ENCODE data around the gene GREB1.
A peak's percentile ranks its signal among the peaks of the same experiment; 100 is the strongest.

The GREB1 gene

DNA sequence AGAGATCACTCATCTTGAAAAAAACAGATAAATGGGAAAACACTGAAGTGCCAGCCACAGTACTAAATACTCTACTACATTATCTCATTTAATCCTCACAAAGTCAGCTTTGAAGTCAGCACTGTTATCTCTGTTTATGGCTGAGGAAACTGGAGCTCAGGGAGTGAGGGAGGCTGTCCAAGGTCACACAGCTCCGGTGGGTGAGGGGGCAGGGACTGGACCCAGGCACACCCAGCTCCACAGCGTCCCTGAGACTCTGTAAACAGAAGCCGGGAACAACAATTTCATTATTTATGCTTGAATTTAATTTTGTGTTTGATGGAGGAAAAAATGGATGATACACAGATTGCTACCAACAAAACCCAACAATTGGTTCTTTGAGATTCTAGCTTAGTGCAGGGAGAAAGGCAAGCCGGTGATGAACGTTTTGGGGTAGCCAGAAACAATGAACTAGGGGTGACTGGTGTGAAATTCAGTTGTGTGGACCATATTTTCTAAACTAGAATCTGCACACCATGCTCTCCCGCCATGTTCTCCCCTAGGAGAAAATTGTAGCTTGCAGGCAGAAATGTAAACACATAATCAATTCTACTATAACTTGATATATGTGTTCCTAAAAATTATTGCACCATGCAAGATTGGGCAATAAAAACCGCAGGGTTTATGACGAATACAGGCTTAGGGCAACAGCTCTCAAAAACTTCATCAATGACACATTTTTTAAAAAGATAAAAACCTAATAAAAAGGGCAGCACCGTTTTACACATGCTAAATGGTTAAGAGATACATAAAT lies at the start of gene GREB1:
TSS of gene GREB1 (plus strand) at position 768 of the 793 bp plus-strand sequence. CDS start 22,570 bp downstream, outside the sequence.
- Histone ChIP-seq H3K4me3 (ENCODE audit: low read depth, low read length) (no peak within 1 kb of the TSS), H3K4me1 (ENCODE audit: control insufficient read depth, insufficient read depth, low read length) (peaks cover 9% of the 10 kb centered on the region; the same call in 1 of the 2 replicates), H3K27ac (ENCODE audit: extremely low read depth, low read depth, low read length) (no peak within 1 kb of the TSS), H3K9me3 (ENCODE audit: control insufficient read depth, insufficient read depth, low read depth, low read length) (no peaks in the 10 kb centered on the region), H3K36me3 (ENCODE audit: control insufficient read depth in 2 of 2, insufficient read depth in 1 of 2, low read length in 2 of 2) (no peaks in the 10 kb centered on the region)
- POLR2A ChIA-PET = no interaction called here
- CTCF ChIA-PET = interaction anchor here (1.1 to 2.3 kb wide), 10 partner anchors 10 to 149 kb away, joined by 3 to 17 read pairs (median 4); no protein-coding TSS in a partner anchor
- no peak for TF ChIP-seq ZFP69B (tag by site-specific recombination; IDR thresholded peaks at IDR 0.05)
- no peak for TF ChIP-seq ZNF501 (tag by site-specific recombination; IDR thresholded peaks at IDR 0.05)
- TF ChIP-seq, protein P1, sequence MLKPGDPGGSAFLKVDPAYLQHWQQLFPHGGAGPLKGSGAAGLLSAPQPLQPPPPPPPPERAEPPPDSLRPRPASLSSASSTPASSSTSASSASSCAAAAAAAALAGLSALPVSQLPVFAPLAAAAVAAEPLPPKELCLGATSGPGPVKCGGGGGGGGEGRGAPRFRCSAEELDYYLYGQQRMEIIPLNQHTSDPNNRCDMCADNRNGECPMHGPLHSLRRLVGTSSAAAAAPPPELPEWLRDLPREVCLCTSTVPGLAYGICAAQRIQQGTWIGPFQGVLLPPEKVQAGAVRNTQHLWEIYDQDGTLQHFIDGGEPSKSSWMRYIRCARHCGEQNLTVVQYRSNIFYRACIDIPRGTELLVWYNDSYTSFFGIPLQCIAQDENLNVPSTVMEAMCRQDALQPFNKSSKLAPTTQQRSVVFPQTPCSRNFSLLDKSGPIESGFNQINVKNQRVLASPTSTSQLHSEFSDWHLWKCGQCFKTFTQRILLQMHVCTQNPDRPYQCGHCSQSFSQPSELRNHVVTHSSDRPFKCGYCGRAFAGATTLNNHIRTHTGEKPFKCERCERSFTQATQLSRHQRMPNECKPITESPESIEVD (tag by site-specific recombination; IDR thresholded peaks at IDR 0.05) = peak; percentile 81
- peak; percentile 59; the same call in 1 of the 2 replicates for TF ChIP-seq TCF7L2 (IDR thresholded peaks at IDR 0.05; ENCODE audit: borderline replicate concordance, low read depth, low read length)
- TF ChIP-seq, protein P2, sequence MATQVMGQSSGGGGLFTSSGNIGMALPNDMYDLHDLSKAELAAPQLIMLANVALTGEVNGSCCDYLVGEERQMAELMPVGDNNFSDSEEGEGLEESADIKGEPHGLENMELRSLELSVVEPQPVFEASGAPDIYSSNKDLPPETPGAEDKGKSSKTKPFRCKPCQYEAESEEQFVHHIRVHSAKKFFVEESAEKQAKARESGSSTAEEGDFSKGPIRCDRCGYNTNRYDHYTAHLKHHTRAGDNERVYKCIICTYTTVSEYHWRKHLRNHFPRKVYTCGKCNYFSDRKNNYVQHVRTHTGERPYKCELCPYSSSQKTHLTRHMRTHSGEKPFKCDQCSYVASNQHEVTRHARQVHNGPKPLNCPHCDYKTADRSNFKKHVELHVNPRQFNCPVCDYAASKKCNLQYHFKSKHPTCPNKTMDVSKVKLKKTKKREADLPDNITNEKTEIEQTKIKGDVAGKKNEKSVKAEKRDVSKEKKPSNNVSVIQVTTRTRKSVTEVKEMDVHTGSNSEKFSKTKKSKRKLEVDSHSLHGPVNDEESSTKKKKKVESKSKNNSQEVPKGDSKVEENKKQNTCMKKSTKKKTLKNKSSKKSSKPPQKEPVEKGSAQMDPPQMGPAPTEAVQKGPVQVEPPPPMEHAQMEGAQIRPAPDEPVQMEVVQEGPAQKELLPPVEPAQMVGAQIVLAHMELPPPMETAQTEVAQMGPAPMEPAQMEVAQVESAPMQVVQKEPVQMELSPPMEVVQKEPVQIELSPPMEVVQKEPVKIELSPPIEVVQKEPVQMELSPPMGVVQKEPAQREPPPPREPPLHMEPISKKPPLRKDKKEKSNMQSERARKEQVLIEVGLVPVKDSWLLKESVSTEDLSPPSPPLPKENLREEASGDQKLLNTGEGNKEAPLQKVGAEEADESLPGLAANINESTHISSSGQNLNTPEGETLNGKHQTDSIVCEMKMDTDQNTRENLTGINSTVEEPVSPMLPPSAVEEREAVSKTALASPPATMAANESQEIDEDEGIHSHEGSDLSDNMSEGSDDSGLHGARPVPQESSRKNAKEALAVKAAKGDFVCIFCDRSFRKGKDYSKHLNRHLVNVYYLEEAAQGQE (tag by site-specific recombination; IDR thresholded peaks at IDR 0.05) = no peak
- no peak for TF ChIP-seq ZNF423 (tag by site-specific recombination; IDR thresholded peaks at IDR 0.05)
- TF ChIP-seq ZNF677 (tag by site-specific recombination; IDR thresholded peaks at IDR 0.05) = no peak
- TF ChIP-seq ZBTB20 (tag by site-specific recombination; IDR thresholded peaks at IDR 0.05) = no peak
- TF ChIP-seq ZNF664 (tag by site-specific recombination; IDR thresholded peaks at IDR 0.05) = peak; percentile 96
- TF ChIP-seq ZNF704 (tag by site-specific recombination; IDR thresholded peaks at IDR 0.05) = no peak
- no peak for TF ChIP-seq ZNF26 (tag by site-specific recombination; IDR thresholded peaks at IDR 0.05)
- no peak for TF ChIP-seq WT1 (tag by site-specific recombination; IDR thresholded peaks at IDR 0.05)
- TF ChIP-seq, protein P3, sequence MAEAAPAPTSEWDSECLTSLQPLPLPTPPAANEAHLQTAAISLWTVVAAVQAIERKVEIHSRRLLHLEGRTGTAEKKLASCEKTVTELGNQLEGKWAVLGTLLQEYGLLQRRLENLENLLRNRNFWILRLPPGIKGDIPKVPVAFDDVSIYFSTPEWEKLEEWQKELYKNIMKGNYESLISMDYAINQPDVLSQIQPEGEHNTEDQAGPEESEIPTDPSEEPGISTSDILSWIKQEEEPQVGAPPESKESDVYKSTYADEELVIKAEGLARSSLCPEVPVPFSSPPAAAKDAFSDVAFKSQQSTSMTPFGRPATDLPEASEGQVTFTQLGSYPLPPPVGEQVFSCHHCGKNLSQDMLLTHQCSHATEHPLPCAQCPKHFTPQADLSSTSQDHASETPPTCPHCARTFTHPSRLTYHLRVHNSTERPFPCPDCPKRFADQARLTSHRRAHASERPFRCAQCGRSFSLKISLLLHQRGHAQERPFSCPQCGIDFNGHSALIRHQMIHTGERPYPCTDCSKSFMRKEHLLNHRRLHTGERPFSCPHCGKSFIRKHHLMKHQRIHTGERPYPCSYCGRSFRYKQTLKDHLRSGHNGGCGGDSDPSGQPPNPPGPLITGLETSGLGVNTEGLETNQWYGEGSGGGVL (tag by site-specific recombination; IDR thresholded peaks at IDR 0.05) = no peak
- TF ChIP-seq KLF1 (tag by site-specific recombination; IDR thresholded peaks at IDR 0.05) = no peak
- 0 out of 2 replicates have a peak, but pooled peaks have one; percentile 28 for TF ChIP-seq ZNF768 (tag by site-specific recombination; IDR thresholded peaks at IDR 0.05)
- TF ChIP-seq, protein P4, sequence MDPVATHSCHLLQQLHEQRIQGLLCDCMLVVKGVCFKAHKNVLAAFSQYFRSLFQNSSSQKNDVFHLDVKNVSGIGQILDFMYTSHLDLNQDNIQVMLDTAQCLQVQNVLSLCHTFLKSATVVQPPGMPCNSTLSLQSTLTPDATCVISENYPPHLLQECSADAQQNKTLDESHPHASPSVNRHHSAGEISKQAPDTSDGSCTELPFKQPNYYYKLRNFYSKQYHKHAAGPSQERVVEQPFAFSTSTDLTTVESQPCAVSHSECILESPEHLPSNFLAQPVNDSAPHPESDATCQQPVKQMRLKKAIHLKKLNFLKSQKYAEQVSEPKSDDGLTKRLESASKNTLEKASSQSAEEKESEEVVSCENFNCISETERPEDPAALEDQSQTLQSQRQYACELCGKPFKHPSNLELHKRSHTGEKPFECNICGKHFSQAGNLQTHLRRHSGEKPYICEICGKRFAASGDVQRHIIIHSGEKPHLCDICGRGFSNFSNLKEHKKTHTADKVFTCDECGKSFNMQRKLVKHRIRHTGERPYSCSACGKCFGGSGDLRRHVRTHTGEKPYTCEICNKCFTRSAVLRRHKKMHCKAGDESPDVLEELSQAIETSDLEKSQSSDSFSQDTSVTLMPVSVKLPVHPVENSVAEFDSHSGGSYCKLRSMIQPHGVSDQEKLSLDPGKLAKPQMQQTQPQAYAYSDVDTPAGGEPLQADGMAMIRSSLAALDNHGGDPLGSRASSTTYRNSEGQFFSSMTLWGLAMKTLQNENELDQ (tag by site-specific recombination; IDR thresholded peaks at IDR 0.05; ENCODE audit: low read depth) = no peak
- peak; percentile 17; the same call in 1 of the 2 replicates for TF ChIP-seq FEZF1 (tag by site-specific recombination; IDR thresholded peaks at IDR 0.05)
- no peak for TF ChIP-seq ZBTB48 (tag by site-specific recombination; IDR thresholded peaks at IDR 0.05)
